ENCODE results near the gene DTNB.

GRCh38 chr2:25331686-25332365 lies 341.6 kb downstream of the DTNB start:
- TF ChIP-seq EZH2 (IDR thresholded peaks at IDR 0.05) = no peak
- TF ChIP-seq POLR2AphosphoS5 (IDR thresholded peaks at IDR 0.05; ENCODE audit: borderline replicate concordance, low read depth, low read length) = no peak
